Testis (tissue), 2 donors: ENCODE results near the gene SLC28A1.

Experiments
- POLR2A ChIP-seq: fragments of 450-650 bp; IDR thresholded peaks from one replicate; pipeline ENCODE4 v1.6.1; 2017; ENCODE audit warnings: antibody characterized with exemption, mild to moderate bottlenecking, moderate library complexity
- TF ChIP-seq, protein P1 (sequence below), 3 experiments: fragments of 450-650 bp in 2 of 3; fragments of 200-600 bp in 1 of 3; sonication (generic) in 1 of 3; IDR thresholded peaks; one replicate each; pipeline ENCODE4 v1.5.1; 2016 to 2019; ENCODE audit warnings: antibody characterized with exemption in 3 of 3, mild to moderate bottlenecking in 2 of 3, moderate library complexity in 1 of 3

DNA sequence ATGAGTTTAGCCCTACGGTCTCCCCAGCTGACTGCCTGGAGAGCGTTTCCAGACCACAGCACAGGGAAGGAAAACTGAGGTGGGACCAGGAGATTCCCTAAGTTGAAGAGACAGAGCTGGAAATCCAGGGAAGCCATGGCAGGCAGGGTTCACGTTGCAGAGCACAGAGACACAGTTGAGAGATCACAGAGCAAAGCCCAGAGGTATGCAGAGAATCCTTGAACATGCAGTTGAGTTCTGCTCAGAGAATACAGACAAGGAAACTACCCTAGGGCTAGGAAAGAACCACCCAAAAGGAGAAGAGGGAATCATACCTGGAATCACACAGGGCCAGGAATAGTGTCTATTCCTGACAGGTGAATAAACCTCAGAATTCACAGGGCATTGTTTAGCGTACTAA, 14.3 kb downstream of the SLC28A1 start:
- TF ChIP-seq, protein P1, sequence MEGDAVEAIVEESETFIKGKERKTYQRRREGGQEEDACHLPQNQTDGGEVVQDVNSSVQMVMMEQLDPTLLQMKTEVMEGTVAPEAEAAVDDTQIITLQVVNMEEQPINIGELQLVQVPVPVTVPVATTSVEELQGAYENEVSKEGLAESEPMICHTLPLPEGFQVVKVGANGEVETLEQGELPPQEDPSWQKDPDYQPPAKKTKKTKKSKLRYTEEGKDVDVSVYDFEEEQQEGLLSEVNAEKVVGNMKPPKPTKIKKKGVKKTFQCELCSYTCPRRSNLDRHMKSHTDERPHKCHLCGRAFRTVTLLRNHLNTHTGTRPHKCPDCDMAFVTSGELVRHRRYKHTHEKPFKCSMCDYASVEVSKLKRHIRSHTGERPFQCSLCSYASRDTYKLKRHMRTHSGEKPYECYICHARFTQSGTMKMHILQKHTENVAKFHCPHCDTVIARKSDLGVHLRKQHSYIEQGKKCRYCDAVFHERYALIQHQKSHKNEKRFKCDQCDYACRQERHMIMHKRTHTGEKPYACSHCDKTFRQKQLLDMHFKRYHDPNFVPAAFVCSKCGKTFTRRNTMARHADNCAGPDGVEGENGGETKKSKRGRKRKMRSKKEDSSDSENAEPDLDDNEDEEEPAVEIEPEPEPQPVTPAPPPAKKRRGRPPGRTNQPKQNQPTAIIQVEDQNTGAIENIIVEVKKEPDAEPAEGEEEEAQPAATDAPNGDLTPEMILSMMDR (IDR thresholded peaks at IDR 0.05) = no peak
- TF ChIP-seq POLR2A = no peak
